A549 (cell line): Measurements from ENCODE around the gene TMEM190. TPM values are rescaled to one million over a fixed set of nuclear protein-coding genes. Genes with fewer than 3 reads are reported as not detected.

Experiments used
- ATAC-seq, 2 experiments: fragments of 200-7000 bp in 1 of 2; fragments of >200 bp in 1 of 2; cut with Nextera tagmentation in 1 of 2; cut with Tn5 transposase in 1 of 2; 3 replicates each; pipeline versions ENCODE4 v1.8.0 to v1.9.1; 2018 to 2020; ENCODE audit warnings: mild to moderate bottlenecking in 1 of 2, moderate library complexity in 1 of 2
- CTCF ChIA-PET: fragments of 300-600 bp; sonication (Branson Sonifier 250); formaldehyde crosslinking; extraction: SDS; loops from one replicate; lab custom pipeline; 2021; ENCODE audit warnings: antibody characterized with exemption, inconsistent platforms; lab: Yijun Ruan, JAX
- POLR2A ChIA-PET: fragments of 350-600 bp; formaldehyde crosslinking; extraction: SDS; loops from one replicate; lab custom pipeline; 2021; ENCODE audit warnings: antibody characterized with exemption, inconsistent platforms; lab: Yijun Ruan, JAX
- DNase-seq, 2 experiments: peaks; one replicate each; pipeline versions ENCODE4 v3.0.0 to v3.0.0-alpha.2; 2011 to 2016; ENCODE audit warnings: low read depth in 1 of 2, low spot score in 1 of 2
- FAIRE-seq: peaks from 2 replicates; lab custom pipeline; 2011; peaks lifted over from hg19 to GRCh38; lab: Jason Lieb, UNC
- H3K27ac ChIP-seq, 2 experiments: fragments of >200 bp; sonication (Bioruptor Twin); formaldehyde crosslinking; 3 replicates each; pipeline ENCODE4 v1.5.1; 2016 to 2017
- H3K4me1 ChIP-seq: fragments of >200 bp; sonication (Bioruptor Twin); formaldehyde crosslinking; 3 replicates; pipeline ENCODE4 v1.6.1; 2016
- H3K4me2 ChIP-seq: fragments of >200 bp; sonication (Bioruptor Twin); formaldehyde crosslinking; 3 replicates; pipeline ENCODE4 v1.6.1; 2016
- H3K4me3 ChIP-seq: fragments of >200 bp; sonication (Bioruptor Twin); formaldehyde crosslinking; 3 replicates; pipeline ENCODE4 v1.5.1; 2016
- H3K9me3 ChIP-seq: fragments of >200 bp; sonication (Bioruptor Twin); formaldehyde crosslinking; 3 replicates; pipeline ENCODE4 v1.6.1; 2016
- ATOH8 ChIP-seq: fragments of 250-450 bp; sonication (Bioruptor Pico); IDR thresholded peaks from 2 replicates; pipeline ENCODE4 v1.5.0; 2020; ENCODE audit warnings: low read depth, mild to moderate bottlenecking, moderate library complexity
- BCL3 ChIP-seq: fragments of >200 bp; sonication (Bioruptor Twin); formaldehyde crosslinking; IDR thresholded peaks from 3 replicates; pipeline ENCODE4 v1.6.1; 2016
- BHLHE40 ChIP-seq: IDR thresholded peaks from 2 replicates; pipeline ENCODE4 v1.6.1; 2012; ENCODE audit warnings: low read depth, low read length, inconsistent platforms
- CBX2 ChIP-seq: fragments of 200-600 bp; sonication (generic); IDR thresholded peaks from 2 replicates; pipeline ENCODE4 v1.6.1; 2016; ENCODE audit warnings: low read depth, mild to moderate bottlenecking, borderline replicate concordance
- CBX8 ChIP-seq: fragments of 200-600 bp; sonication (generic); IDR thresholded peaks from 2 replicates; pipeline ENCODE4 v1.6.1; 2016
- CHD4 ChIP-seq: fragments of 200-600 bp; sonication (generic); IDR thresholded peaks from 2 replicates; pipeline ENCODE4 v1.6.1; 2016; ENCODE audit warnings: antibody characterized with exemption, mild to moderate bottlenecking, borderline replicate concordance
- E2F6 ChIP-seq: IDR thresholded peaks from 2 replicates; pipeline ENCODE4 v1.6.1; 2012; ENCODE audit warnings: low read depth, borderline replicate concordance
- EHMT2 ChIP-seq: fragments of 200-600 bp; sonication (generic); IDR thresholded peaks from 2 replicates; pipeline ENCODE4 v1.6.1; 2016; ENCODE audit warnings: antibody characterized with exemption, low read depth, mild to moderate bottlenecking, moderate library complexity
- ELK1 ChIP-seq: fragments of 150-350 bp; IDR thresholded peaks from 2 replicates; pipeline ENCODE4 v1.6.1; 2014; ENCODE audit warnings: low read depth, mild to moderate bottlenecking, low read length
- ESRRA ChIP-seq: fragments of 150-350 bp; IDR thresholded peaks from 2 replicates; pipeline ENCODE4 v1.6.1; 2014; ENCODE audit warnings: mild to moderate bottlenecking, low read length, borderline replicate concordance
- FOSB ChIP-seq: fragments of 250-450 bp; sonication (Bioruptor Pico); IDR thresholded peaks from 2 replicates; pipeline ENCODE4 v1.5.0; 2020; ENCODE audit warnings: mild to moderate bottlenecking, moderate library complexity
- FOSL2 ChIP-seq, 2 experiments: fragments of 450-650 bp in 1 of 2; fragments of >200 bp in 1 of 2; sonication (Bioruptor Twin) in 1 of 2; formaldehyde crosslinking; IDR thresholded peaks; 2 replicates each; pipeline versions ENCODE4 v1.5.0 to v1.6.1; 2016 to 2020; ENCODE audit warnings: mild to moderate bottlenecking in 1 of 2, moderate library complexity in 1 of 2
- FOXS1 ChIP-seq: fragments of 250-450 bp; sonication (Bioruptor Pico); IDR thresholded peaks from 2 replicates; pipeline ENCODE4 v1.5.0; 2020; ENCODE audit warnings: mild to moderate bottlenecking, moderate library complexity
- GATA3 ChIP-seq: IDR thresholded peaks from 2 replicates; pipeline ENCODE4 v1.6.1; 2012; ENCODE audit warnings: borderline replicate concordance
- HDAC2 ChIP-seq: fragments of 200-600 bp; sonication (generic); IDR thresholded peaks from 2 replicates; pipeline ENCODE4 v1.6.1; 2016
- HOXA7 ChIP-seq: fragments of 250-450 bp; sonication (Bioruptor Pico); IDR thresholded peaks from 2 replicates; pipeline ENCODE4 v1.5.0; 2020; ENCODE audit warnings: mild to moderate bottlenecking, moderate library complexity
- HOXB13 ChIP-seq: fragments of 250-450 bp; sonication (Bioruptor Pico); IDR thresholded peaks from 2 replicates; pipeline ENCODE4 v1.5.0; 2020; ENCODE audit warnings: low read depth, mild to moderate bottlenecking, moderate library complexity
- HOXB5 ChIP-seq: fragments of 250-450 bp; sonication (Bioruptor Pico); IDR thresholded peaks from 2 replicates; pipeline ENCODE4 v1.5.0; 2020; ENCODE audit warnings: mild to moderate bottlenecking, moderate library complexity
- JUN ChIP-seq, 2 experiments: fragments of >200 bp; sonication (Bioruptor Twin); formaldehyde crosslinking; IDR thresholded peaks; 2 replicates in 1 of 2; 3 replicates in 1 of 2; pipeline ENCODE4 v1.6.1; 2016 to 2017
- KDM1A ChIP-seq: fragments of 200-600 bp; sonication (generic); IDR thresholded peaks from 2 replicates; pipeline ENCODE4 v1.6.1; 2016; ENCODE audit warnings: low read depth, mild to moderate bottlenecking
- KDM5A ChIP-seq: fragments of 200-600 bp; sonication (generic); IDR thresholded peaks from 2 replicates; pipeline ENCODE4 v1.6.1; 2016; ENCODE audit warnings: antibody characterized with exemption, mild to moderate bottlenecking
- MAX ChIP-seq: IDR thresholded peaks from 2 replicates; pipeline ENCODE4 v1.6.1; 2012
- MYC ChIP-seq: IDR thresholded peaks from 2 replicates; pipeline ENCODE4 v1.6.1; 2012; ENCODE audit warnings: mild to moderate bottlenecking, inconsistent platforms, low read length, improper control_type of control experiment, borderline replicate concordance
- NPAS2 ChIP-seq: fragments of 250-450 bp; sonication (Bioruptor Pico); IDR thresholded peaks from 2 replicates; pipeline ENCODE4 v1.8.0; 2022; ENCODE audit warnings: mild to moderate bottlenecking, moderate library complexity, borderline replicate concordance
- NR3C1 ChIP-seq: fragments of >200 bp; sonication (Bioruptor Twin); formaldehyde crosslinking; IDR thresholded peaks from 3 replicates; pipeline ENCODE4 v1.6.1; 2017
- PHF8 ChIP-seq: fragments of 200-600 bp; sonication (generic); IDR thresholded peaks from 2 replicates; pipeline ENCODE4 v1.6.1; 2016; ENCODE audit warnings: low read depth, mild to moderate bottlenecking, antibody characterized with exemption, moderate library complexity, borderline replicate concordance
- RAD21 ChIP-seq, 2 experiments: fragments of >200 bp in 1 of 2; sonication (Bioruptor Twin) in 1 of 2; formaldehyde crosslinking in 1 of 2; IDR thresholded peaks in 1 of 2; conservative IDR thresholded peaks in 1 of 2; 2 replicates in 1 of 2; 3 replicates in 1 of 2; pipeline ENCODE4 v1.6.1; 2012 to 2018; ENCODE audit warnings: inconsistent platforms in 1 of 2
- RARB ChIP-seq: fragments of 250-450 bp; sonication (Bioruptor Pico); IDR thresholded peaks from 2 replicates; pipeline ENCODE4 v1.8.0; 2021; ENCODE audit warnings: mild to moderate bottlenecking, moderate library complexity
- RFX5 ChIP-seq: fragments of 450-650 bp; IDR thresholded peaks from 2 replicates; pipeline ENCODE4 v1.7.1; 2014; ENCODE audit warnings: antibody characterized with exemption, mild to moderate bottlenecking, moderate library complexity
- SREBF2 ChIP-seq: fragments of 450-650 bp; IDR thresholded peaks from 2 replicates; pipeline ENCODE4 v1.6.1; 2014; ENCODE audit warnings: mild to moderate bottlenecking, moderate library complexity
- TFCP2L1 ChIP-seq: fragments of 250-450 bp; sonication (Bioruptor Pico); IDR thresholded peaks from 2 replicates; pipeline ENCODE4 v1.5.0; 2021; ENCODE audit warnings: mild to moderate bottlenecking
- TP53 ChIP-seq: fragments of 250-450 bp; sonication (Bioruptor Pico); IDR thresholded peaks from 2 replicates; pipeline ENCODE4 v1.5.0; 2021; ENCODE audit warnings: mild to moderate bottlenecking, moderate library complexity
- ZC3H11A ChIP-seq: fragments of 450-650 bp; IDR thresholded peaks from 2 replicates; pipeline ENCODE4 v1.6.1; 2014; ENCODE audit warnings: antibody characterized with exemption, mild to moderate bottlenecking
- ZNF302 ChIP-seq: fragments of 250-450 bp; sonication (Bioruptor Pico); IDR thresholded peaks from 2 replicates; pipeline ENCODE4 v1.9.0; 2021; ENCODE audit warnings: inconsistent platforms, mild to moderate bottlenecking, moderate library complexity
- WGBS: methylation state at CpG from one replicate; pipeline ENCODE4 v1.1.6; 2017; ENCODE audit errors: missing lambda C conversion rate; 5-methylcytosine and 5-hydroxymethylcytosine counted together
- polyA plus RNA-seq, 4 experiments: library from polyadenylated mRNA; depleted of rRNA in 3 of 4; stranded (reverse); fragments of >200 nt; fragmentation: RNase III in 1 of 4; extraction: RNeasy Plus Mini Kit Qiagen cat#74134 plus additional on column Dnase treatment in 1 of 4; gene quantifications; 2 replicates in 3 of 4; 3 replicates in 1 of 4; pipeline ENCODE4 v1.2.3, GENCODE V29; 2011 to 2017

The TMEM190 gene
- polyA plus RNA-seq, 2 of the 4 experiments (the other 2 are of a cell fraction) = 0.58 to 1.7 TPM

- TF ChIP-seq NPAS2 = no peak
- no peak for TF ChIP-seq CBX2
- TF ChIP-seq ESRRA = no peak
- peak; percentile 57; the same call in 1 of the 2 replicates for TF ChIP-seq RFX5
- no peak for TF ChIP-seq CBX8
- peak; percentile 95 for TF ChIP-seq E2F6
- no peak for TF ChIP-seq EHMT2
- TF ChIP-seq HOXA7 (CRISPR knock-in tag) = no peak
- TF ChIP-seq FOSL2 (IDR thresholded peaks at IDR 0.05) = no peak
- TF ChIP-seq FOSL2 (CRISPR knock-in tag; IDR thresholded peaks at IDR 0.05) = no peak
- TF ChIP-seq KDM5A = no peak
- TF ChIP-seq HOXB13 (CRISPR knock-in tag) = peak; percentile 12; the same call in 1 of the 2 replicates
- TF ChIP-seq ATOH8 (CRISPR knock-in tag) = no peak
- TF ChIP-seq BCL3 = no peak; the same call in 2 of the 3 replicates
- TF ChIP-seq TFCP2L1 (CRISPR knock-in tag) = peak; percentile 83
Observed at GRCh38 chr19:55407800-55408532, 31.3 kb downstream of the TMEM190 start (continued).

- ChIA-PET CTCF (interaction anchor here (0.6 to 8.1 kb wide), 9 partner anchors 8 to 272 kb away, joined by 3 to 61 read pairs (median 4); partner anchors contain the start of gene DNAAF3), POLR2A (interaction anchor here (2.9 to 3.3 kb wide), 2 partner anchors 20 to 24 kb away, joined by 37 to 55 read pairs; partner anchors contain the start of genes RPL28 and TMEM238)
- no peak for ATAC-seq
- no peak for DNase-seq
- Histone ChIP-seq H3K27ac (peak overlapping the region; percentile 95 to 97), H3K4me3 (peak overlapping the region; percentile 36), H3K4me1 (peaks cover 32% of the 10 kb centered on the region), H3K9me3 (0 out of 3 replicates have a peak, but pooled peaks cover 6% of the 10 kb centered on the region), H3K4me2 (peak overlapping the region; percentile 81)
- WGBS = 63% methylated on average over 9 of the region's 9 CpGs
- no peak for FAIRE-seq
- TF ChIP-seq TP53 (peak; percentile 92; the same call in 1 of the 2 replicates), RAD21 (conservative IDR thresholded peaks at IDR 0.05 in 1 of 2, IDR thresholded peaks at IDR 0.05 in 1 of 2) (no peak), BHLHE40 (no peak), SREBF2 (no peak), NR3C1 (no peak), RARB (no peak), FOXS1 (peak; percentile 71; the same call in 1 of the 2 replicates), BCL3 (no peak), ZNF302 (peak; percentile 66; the same call in 1 of the 2 replicates), KDM1A (peak; percentile 93), GATA3 (no peak), MAX (no peak), RFX5 (no peak), PHF8 (no peak), ZC3H11A (no peak), HDAC2 (0 out of 2 replicates have a peak, but pooled peaks have one; percentile 61), MYC (no peak), FOSB (CRISPR knock-in tag) (peak; percentile 43; the same call in 1 of the 2 replicates), HOXB13 (CRISPR knock-in tag) (peak; percentile 95), ELK1 (no peak), JUN (IDR thresholded peaks at IDR 0.05) (no peak), HOXB5 (CRISPR knock-in tag) (peak; percentile 92), CHD4 (peak; percentile 88; the same call in 1 of the 2 replicates)
Observed at GRCh38 chr19:55408533-55408872, 31.9 kb downstream of the TMEM190 start.
